COLO829 (cell line): ENCODE results near the gene RPL32.
"Not testable (repeated sequence)": the region's sequence is repeated elsewhere in the genome, so short reads cannot be mapped to it uniquely, and the experiment has no call there.

ENCODE experiments used
- DNase-seq: peaks from one replicate; pipeline ENCODE4 v3.0.0; 2012; ENCODE audit warnings: low spot score

Gene RPL32

DNA sequence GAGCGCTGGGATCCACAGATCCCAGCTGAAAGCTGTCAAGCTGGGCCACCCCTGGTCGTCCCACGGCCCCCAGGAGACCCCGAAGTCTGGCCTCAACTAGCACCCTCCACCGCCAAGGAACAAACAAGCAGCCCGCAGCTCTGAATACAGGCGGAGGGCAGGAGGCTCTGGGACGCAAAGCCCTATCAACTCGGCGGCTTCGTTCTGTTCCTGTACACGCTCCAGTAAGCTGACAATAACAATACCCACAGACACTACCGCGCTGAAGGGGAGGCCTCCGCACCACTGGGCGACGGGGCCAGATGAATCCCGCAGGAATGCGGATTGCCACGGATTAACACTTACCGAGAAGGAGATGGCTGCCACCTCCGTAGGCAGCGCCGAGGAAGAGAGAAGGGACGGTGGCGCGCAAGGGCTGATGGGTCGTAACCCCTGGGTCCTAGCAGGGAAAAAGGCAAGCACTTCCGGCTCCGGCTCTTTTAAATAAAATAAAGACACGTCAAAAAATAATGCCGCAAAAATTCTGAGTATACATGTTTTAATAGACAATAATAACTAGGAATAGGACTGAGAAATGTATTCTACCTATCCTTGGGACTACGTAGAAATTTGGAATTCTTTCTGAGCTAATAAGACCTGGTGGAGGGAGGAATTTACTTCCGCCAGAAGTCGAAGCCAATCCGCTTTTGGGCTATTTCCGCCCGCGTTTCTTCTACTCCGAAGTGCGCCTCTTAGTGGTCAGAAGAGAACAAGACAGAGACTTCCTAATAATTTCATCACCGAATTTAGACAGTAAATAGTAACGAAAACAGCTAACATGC lies at the start of gene RPL32:
TSS of gene RPL32 (minus strand) at position 417 of the 821 bp plus-strand sequence. CDS start 1,328 bp downstream, outside the sequence.
- DNase-seq = peak; percentile 68

GRCh38 chr3:12890610-12891390 lies 49.4 kb upstream of the RPL32 start:
- DNase-seq = no peak

- DNase-seq = no peak
These were observed 45.4 kb upstream of the RPL32 start for GRCh38 chr3:12886736-12887135.

- DNase-seq = no peak
These were observed 44.8 kb upstream of the RPL32 start for GRCh38 chr3:12886106-12886679.

DNA sequence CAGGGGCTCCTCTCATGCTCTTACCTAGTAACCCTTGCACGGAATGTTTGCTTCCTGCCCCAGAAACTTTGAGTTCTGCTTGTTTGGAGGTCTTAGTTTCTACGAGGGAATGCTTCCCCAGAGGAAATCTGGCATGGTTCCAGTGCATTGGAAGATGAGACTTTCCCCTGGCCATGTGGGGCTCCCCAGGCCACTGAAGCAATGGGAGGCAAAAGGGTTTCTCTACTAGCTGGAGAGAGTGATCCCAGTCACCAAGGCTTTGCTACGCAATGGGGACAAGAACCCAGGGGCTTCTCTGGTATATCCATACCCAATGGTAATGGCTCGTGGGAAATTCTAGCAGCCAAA lies 44.2 kb upstream of the RPL32 start:
- DNase-seq = no peak

DNA sequence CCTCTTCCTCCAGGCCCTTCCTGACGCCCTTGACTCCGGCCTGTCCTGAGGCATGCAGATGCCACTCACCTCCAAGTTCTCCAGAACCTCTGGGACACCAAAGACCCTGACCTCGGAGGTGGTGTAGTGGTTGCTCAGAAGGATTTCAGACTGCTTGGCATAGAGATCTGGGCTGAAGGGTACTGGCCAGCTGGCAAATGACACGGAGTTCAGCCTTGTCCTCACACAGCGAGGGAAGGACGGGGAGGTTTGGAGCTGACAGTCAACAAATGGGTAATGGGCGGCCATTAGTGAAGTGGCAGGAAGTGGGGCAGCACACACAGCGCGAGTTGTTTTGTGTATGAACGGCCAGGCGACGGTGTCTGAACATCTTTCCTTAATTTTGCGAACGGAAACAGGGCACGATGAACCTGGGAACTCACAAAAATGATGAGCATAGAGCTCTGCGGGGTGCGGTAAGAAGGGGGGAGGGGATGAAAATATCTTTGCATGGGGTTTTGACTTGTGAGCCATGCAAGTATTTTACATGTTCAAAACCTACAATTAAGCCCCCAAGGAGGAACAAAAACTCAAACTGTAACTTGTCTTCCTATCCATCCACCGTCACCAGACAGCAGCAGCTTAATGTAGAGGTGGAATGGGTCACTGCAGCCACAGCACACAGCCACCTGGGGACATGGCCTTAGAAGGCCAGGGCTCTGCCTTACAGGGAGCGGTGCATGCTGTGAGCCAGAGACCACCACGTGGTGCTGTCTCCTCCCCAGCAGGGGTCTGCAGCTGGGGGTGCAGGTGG lies 43.6 kb upstream of the RPL32 start:
- DNase-seq = no peak

- DNase-seq = no peak
These were observed 42.9 kb upstream of the RPL32 start for GRCh38 chr3:12884186-12884680.

DNA sequence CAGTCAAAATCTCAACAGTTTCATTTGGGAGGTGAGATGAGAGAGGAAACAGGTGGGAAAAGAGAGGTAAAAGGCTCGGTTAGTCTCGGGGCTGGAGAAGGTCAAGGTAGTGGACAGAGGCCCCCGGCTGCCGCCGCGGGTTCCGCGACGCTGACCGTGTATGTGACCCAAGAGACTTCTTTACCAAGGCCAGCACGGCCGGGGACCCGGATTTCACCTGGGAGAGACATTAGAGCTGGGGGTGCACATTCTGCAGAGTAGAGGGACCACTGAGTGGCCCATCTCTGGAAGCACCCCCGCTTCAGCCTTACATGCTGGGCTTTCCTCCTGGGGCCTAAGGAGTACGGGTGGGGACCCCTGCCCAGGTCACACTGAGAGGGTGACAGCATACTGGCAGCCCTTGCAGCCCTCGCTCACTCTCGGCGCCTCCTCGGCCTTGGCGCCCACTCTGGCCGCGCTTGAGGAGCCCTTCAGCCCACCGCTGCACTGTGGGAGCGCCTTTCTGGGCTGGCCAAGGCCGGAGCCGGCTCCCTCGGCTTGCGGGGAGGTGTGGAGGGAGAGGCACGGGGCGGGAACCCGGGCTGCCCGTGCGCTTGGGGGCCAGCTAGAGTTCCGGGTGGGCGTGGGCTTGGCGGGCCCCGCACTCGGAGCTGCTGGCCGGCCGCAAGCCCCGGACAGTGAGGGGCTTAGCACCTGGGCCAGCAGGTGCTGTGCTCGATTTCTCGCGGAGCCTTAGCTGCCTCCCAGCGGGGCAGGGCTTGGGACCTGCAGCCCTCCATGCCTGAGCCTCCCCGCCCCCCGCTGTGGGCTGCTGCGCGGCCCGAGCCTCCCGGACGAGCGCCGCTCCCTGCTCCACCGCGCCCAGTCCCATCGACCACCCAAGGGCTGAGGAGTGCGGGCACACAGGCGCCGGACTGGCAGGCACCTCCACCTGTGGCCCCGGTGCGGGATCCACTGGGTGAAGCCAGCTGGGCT lies 41.3 kb upstream of the RPL32 start:
- DNase-seq = no peak

GRCh38 chr3:12881858-12882257 lies 40.5 kb upstream of the RPL32 start:
- not testable (repeated sequence) for DNase-seq

DNA sequence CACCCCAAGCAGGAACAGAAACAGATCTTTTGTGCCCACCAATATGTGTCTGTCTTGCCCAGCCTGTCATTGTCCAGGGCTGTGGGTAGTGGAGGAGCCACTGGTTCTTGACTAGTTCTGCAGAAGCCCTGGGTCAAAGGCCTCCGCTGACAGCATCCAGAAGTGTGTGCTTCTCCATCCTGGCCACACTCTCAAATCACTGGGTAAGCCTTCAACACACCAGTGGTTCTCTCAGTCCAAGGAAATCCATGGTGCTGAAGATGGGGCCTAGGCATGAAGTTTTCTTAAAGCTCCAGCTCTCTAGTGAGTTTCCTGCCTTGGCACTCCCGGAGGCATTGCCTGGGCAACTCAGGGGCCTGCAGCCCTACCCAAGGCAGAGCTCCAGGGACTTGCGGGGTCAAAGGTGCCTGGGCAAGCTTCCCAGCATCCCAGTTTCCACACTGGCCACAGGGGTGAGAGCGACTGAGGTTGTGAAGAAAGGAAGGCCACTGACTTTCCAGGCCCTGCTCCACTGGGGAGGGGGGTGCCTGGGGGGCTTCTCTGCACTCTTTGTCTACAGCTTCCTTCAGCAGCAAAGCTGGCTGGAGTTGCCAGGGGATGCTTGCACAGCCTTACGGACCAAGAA lies 37.9 kb upstream of the RPL32 start:
- no peak for DNase-seq

- DNase-seq = not testable (repeated sequence)
These were observed 37.4 kb upstream of the RPL32 start for GRCh38 chr3:12878758-12879157.

GRCh38 chr3:12878141-12878574 lies 36.8 kb upstream of the RPL32 start:
- no peak for DNase-seq

GRCh38 chr3:12877040-12877439 lies 35.7 kb upstream of the RPL32 start:
- no peak for DNase-seq

GRCh38 chr3:12875857-12876836 lies 34.8 kb upstream of the RPL32 start:
- no peak for DNase-seq

DNA sequence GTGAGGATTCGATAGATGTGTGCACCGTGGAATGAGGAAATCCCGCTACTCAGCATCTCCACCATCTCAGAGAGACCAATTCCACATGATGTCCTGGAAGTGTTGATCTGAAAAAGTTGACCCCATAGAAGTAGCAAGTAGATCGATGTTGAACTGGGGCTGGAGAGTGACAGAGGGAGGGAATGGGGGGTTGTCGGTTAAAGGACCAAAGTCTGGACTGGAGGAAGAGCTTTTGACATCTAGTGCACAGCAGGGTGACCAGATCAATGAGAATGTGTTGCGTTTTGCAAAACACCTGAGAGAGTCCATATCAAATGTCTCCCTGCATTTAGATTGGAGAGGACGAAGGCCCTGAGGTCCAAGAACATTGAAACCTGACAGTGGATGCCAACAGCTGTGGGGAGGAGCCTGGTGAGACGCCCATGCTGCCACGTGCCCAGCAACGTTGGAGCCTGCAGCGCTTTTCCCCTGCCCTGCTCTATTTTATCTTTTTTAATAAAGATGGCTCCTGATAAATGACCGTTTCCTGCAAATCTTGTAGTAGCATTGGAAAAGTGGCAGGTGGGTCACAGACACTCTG lies 30.1 kb upstream of the RPL32 start:
- DNase-seq = no peak

DNA sequence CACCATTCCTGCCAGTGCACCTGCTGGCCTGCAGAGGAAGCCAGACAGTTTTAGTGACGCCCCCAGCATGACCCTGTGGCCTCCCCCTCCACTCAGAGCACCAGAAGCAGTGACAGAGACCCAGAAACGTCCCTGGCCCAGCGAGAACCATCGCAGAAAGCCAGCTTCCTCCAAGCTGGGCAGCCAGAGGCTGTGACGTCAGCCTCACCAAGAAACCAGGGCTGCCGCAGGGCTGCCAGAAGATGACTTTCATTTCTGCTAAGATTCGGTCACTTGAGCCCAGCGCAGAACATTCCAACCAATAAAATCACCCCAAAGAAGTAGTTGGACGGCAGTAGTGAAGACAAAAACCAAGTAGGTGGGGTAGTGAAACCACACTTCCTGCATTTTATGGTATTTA lies 29.6 kb upstream of the RPL32 start:
- DNase-seq = no peak

- no peak for DNase-seq
These were observed 27.8 kb upstream of the RPL32 start for GRCh38 chr3:12869035-12869621.
